ENCODE data around the gene DOK4. TPM values are rescaled to one million over a fixed set of nuclear protein-coding genes. Genes with fewer than 3 reads are reported as not detected.

DOK4 gene
- total RNA-seq, 4 donors from 2014 or later = 5.9 to 36.3 (median 12.9) TPM

GRCh38 chr16:57531635-57532265, 45.5 kb upstream of the DOK4 start:
- DNase-seq (ENCODE audit: low spot score) (peak; percentile 8), ATAC-seq (ENCODE audit: low FRiP score) (no peak)
- TF ChIP-seq CTCF (IDR thresholded peaks at IDR 0.05) = no peak

DNA sequence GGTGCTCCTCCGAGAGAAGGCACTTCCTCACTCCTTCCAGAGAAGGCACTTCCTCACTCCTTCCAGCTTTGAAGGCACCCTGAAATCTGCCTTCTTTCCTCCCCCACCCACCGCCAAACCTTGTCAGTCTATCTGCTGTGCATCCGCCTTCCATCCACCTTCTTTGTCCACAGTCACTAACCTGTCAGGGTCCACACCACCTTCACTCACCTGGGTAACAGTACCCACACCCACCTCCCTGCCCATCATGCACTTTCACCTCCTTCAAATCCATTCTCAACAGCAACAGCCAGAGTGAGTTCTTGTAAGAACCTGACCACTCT, 44.9 kb upstream of the DOK4 start:
- TF ChIP-seq CTCF (IDR thresholded peaks at IDR 0.05) = no peak
- ATAC-seq (ENCODE audit: low FRiP score) = no peak
- DNase-seq (ENCODE audit: low spot score) = no peak

DNA sequence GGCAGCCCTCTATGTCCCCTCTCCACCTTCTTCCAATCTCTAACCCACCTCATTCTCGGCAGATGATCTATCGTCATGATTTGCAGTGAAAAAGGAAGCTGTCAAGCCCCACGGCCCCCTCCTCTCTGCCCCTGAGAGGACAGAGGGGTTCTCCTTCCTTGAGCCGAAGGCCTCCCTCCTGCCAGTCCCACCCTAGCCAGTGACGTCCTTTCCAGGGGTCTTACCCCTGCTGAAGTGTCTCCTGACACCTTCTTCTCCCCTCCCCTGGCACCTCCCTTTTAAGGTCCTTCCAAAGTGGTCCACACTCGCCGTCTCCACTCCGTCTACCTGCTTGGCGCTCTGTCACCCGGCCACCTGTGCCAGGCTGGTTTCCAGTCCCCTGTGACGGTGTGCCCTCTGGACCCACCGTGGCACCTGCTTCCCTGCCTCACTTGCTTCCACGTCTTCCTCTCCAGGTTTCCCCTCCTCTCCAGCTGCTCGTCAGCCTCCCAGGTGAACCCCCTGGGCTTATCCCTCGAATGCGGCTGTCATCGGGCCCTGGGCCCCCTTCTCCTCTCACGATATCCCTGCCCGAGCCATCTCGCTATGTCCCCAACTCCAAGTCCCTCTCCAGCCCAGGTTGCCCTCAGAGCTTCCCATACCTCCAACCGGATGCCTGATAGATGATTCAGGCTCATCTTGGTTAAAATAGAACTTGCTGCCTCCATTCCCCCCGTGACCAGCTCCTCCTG, 44.4 kb upstream of the DOK4 start:
- ATAC-seq (ENCODE audit: low FRiP score) (no peak), DNase-seq (ENCODE audit: low spot score) (peak; percentile 21)
- TF ChIP-seq CTCF (IDR thresholded peaks at IDR 0.05) = no peak

GRCh38 chr16:57530104-57530521, 43.8 kb upstream of the DOK4 start:
- no peak for TF ChIP-seq CTCF (IDR thresholded peaks at IDR 0.05)
- DNase-seq (ENCODE audit: low spot score) (peak; percentile 22), ATAC-seq (ENCODE audit: low FRiP score) (no peak)

- DNase-seq (ENCODE audit: low spot score) (no peak), ATAC-seq (ENCODE audit: low FRiP score) (no peak)
- no peak for TF ChIP-seq CTCF (IDR thresholded peaks at IDR 0.05)
Observed at GRCh38 chr16:57529391-57530103, 43.3 kb upstream of the DOK4 start.

DNA sequence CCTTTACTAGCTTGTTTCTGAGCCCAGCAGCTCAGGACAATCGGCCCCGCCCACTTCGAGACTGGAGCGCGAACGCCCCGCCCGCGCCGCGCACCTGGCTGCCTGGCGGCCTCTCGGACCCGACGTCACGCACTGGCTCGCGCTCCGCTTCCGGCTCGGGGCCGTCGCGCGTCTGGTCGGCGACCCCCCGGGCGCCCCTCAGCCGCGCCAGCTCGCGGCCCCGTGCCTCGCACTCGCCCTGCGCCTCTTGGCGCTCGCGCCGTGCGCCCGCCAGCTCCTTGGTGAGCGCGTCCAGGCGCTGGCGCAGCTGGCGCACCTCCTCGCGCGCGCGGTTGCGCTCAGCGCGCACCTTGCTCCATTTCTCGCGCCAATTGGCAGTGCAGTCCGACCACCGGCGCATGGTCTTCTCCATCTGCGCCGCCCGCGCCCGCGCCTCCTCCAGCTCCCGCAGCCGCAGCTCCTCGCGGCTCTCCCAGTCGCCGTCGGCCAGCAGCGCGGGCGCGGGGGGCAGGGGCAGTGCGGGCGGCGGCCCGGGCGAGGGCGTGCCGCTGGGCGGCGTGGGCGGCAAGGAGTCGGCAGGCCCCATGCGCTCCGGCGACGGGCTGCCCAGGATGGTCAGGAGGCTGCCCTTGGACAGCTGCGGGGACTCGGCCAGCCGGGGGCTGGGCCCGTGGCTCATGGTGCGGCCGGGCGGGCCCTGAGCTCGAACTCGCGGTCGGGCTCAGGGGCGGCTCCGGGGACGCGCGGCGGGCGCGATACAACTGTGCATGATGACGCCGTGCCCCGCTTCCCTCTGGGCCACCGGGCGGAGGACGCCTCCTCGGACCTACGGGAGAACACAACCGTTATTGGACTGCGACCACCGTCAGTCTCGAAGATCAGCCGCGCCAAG, 42.5 kb upstream of the DOK4 start:
- no peak for DNase-seq (ENCODE audit: low spot score)
- no peak for TF ChIP-seq CTCF (IDR thresholded peaks at IDR 0.05)
- ATAC-seq (ENCODE audit: low FRiP score) = no peak
